GM19455 (cell line): ENCODE results near the gene NPIPA1.
"Not testable (repeated sequence)": the region's sequence is repeated elsewhere in the genome, so short reads cannot be mapped to it uniquely, and the experiment has no call there.

Experiments
- ATAC-seq: cut with Tn5 transposase; IDR thresholded peaks from one replicate; pipeline ENCODE4 v1.9.1; 2021; ENCODE audit not compliant: unreplicated experiment

The NPIPA1 gene

DNA sequence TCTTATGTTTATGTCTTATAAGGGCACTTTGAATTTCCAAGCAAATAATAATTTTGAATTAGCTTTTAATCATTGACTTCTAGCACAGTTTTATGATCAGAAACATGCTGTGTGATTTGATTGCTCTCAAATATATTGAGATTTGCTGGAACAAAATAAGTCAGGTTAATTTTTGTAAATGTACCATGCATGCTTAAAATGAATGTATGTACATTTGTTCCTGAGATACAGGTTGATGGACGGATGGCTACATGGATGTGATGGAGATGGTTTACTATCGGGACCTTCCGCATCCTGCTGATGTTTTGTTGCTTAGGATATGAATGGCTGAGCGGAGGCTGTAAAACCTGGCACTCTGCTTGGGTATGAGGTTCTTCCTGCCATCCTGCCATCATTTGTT, at the start of gene NPIPA1:
Gene NPIPA1, plus strand, starts transcription at position 301 of the 400 bp plus-strand sequence. Its CDS starts 0 bp downstream, at position 301.
- ATAC-seq = not testable (repeated sequence)

- not testable (repeated sequence) for ATAC-seq
Measured at GRCh38 chr16:14892111-14892510, 45.1 kb upstream of the NPIPA1 start.

- ATAC-seq = not testable (repeated sequence)
Measured at GRCh38 chr16:14895382-14895781, 41.9 kb upstream of the NPIPA1 start.

DNA sequence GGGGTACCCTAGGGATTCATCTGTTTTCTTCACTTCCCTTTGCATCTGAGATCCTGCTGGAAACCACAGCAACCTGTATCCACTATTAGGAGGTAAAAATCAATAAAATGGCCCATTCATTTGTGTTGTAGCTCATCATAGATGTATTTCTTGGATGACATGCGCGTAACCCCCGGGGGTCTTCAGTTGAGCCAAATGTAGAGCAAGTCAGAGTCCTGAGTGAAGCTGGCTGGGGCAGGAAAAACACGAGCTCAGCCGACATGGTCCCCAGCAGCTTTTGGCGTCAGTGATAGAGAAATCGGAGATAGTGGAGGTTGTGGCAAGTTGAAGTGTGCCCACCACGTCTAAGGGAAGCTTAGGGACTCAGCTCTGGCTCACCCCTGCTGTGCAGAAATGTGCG, 41.2 kb upstream of the NPIPA1 start:
- not testable (repeated sequence) for ATAC-seq

- not testable (repeated sequence) for ATAC-seq
Measured at GRCh38 chr16:14897006-14897664, 40.1 kb upstream of the NPIPA1 start.

GRCh38 chr16:14898162-14898561, 39.1 kb upstream of the NPIPA1 start:
- ATAC-seq = not testable (repeated sequence)

- not testable (repeated sequence) for ATAC-seq
Measured at GRCh38 chr16:14903191-14903957, 33.9 kb upstream of the NPIPA1 start.

- not testable (repeated sequence) for ATAC-seq
Measured at GRCh38 chr16:14909744-14910143, 27.5 kb upstream of the NPIPA1 start.

- ATAC-seq = not testable (repeated sequence)
Measured at GRCh38 chr16:14910833-14911629, 26.2 kb upstream of the NPIPA1 start.

DNA sequence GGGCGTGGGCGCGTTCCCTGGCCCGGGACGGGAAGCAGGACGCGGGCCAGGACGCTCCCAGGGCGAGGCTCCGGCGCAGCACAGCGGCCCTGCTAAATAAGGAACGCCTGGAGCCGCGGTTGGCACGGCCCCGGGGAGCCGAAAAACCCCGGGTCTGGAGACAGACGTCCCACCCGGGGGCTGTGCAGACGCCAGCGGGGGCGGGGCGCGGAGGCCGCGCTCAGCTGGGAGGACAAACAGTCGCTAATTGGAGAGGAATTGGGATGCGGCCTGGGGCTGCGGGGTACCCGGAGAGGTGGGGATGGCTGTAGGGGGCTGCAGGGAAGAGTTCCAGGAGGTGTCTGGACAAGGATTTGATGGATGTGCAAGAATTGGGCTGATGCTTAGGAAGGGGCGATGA, 25.3 kb upstream of the NPIPA1 start:
- ATAC-seq = not testable (repeated sequence)

DNA sequence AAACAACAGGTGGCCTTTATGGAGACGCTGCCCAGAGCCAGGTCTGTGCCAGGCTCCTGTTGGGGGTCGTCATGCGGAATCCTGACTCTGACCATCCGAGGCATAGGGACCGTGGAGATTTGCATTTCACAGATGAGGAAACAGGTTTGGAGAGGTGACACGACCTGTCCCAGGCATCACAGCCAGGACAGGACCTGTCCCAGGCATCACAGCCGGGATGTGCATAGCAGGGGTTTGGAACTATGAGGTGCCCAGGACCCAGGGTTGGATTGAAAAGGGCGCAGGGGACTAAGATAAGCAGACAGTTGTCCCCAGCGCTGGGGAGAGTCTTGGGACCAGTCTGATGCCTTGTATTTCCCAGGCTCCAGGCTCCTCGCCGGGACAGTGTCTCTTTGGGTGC, 24.7 kb upstream of the NPIPA1 start:
- not testable (repeated sequence) for ATAC-seq

DNA sequence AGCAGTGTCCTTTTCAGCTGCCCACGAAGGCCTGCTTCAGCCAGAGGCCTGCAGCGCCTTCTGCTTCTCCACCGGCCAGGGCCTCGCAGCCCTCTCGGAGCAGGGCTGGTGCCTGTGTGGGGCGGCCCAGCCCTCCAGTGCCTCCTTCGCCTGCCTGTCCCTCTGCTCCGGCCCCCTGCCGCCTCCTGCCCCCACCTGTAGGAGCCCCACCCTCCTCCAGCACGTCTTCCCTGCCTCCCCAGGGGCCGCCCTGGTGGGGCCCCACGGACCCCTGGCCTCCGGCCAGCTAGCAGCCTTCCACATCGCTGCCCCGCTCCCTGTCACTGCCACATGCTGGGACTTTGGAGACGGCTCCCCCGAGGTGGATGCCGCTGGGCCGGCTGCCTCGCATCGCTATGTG, 18.7 kb upstream of the NPIPA1 start:
- not testable (repeated sequence) for ATAC-seq

GRCh38 chr16:14919837-14920600, 17.2 kb upstream of the NPIPA1 start:
- not testable (repeated sequence) for ATAC-seq

GRCh38 chr16:14922285-14922684, 15.0 kb upstream of the NPIPA1 start:
- not testable (repeated sequence) for ATAC-seq

GRCh38 chr16:14922968-14923367, 14.3 kb upstream of the NPIPA1 start:
- not testable (repeated sequence) for ATAC-seq

GRCh38 chr16:14923394-14924088, 13.7 kb upstream of the NPIPA1 start:
- ATAC-seq = not testable (repeated sequence)

- ATAC-seq = not testable (repeated sequence)
Measured at GRCh38 chr16:14924359-14924758, 12.9 kb upstream of the NPIPA1 start.

DNA sequence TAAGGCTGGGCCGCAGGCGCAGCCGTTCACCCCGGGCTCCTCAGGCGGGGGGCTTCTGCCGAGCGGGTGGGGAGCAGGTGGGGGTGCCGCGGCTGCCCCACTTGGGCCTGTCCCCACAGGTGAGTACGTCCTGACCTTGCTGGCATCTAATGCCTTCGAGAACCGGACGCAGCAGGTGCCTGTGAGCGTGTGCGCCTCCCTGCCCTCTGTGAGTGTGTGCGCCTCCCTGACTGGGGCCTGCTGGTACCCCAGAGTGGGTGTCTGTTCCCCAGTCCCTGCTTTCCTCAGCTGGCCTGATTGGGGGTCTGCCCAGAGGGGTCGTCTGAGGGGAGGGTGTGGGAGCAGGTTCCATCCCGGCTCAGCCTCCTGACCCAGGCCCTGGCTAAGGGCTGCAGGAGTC, 12.3 kb upstream of the NPIPA1 start:
- ATAC-seq = not testable (repeated sequence)

DNA sequence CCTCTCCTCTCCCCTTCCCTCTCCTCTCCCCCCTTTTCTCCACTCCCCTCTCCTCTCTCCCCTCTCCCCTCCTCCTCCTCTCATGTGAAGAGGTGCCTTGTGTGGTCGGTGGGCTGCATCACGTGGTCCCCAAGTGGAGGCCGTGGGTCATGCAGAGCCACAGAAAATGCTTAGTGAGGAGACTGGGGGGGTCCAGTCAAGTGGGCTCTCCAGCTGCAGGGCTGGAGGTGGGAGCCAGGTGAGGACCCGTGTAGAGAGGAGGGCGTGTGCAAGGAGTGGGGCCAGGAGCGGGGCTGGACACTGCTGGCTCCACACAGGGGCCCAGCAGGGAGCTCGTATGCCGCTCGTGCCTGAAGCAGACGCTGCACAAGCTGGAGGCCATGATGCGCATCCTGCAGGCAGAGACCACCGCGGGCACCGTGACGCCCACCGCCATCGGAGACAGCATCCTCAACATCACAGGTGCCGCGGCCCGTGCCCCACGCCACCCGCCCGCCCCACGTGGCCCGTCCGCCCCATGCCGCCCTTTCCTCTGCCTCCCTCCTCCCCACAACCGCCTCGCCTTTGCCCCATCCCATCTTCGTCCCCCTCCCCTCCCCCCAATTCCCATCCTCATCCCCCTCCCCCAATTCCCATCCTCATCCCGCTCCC, 9.1 kb upstream of the NPIPA1 start:
- not testable (repeated sequence) for ATAC-seq
